ENCODE data around the gene WRAP53. TPM values are rescaled to one million over a fixed set of nuclear protein-coding genes. Genes with fewer than 3 reads are reported as not detected.

Gene WRAP53
- total RNA-seq, 1 donor from 2014 or later: 8.3 TPM

- peaks cover 59% of the 10 kb centered on the region for H3K27me3 ChIP-seq (ENCODE audit: low read depth)
- H3K27ac ChIP-seq: no peak overlapping the region
- DNase-seq (no peak), ATAC-seq (no peak)
- H3K4me1 ChIP-seq: peaks cover 19% of the 10 kb centered on the region
- TF ChIP-seq CTCF (IDR thresholded peaks at IDR 0.05): no peak
- no peaks in the 10 kb centered on the region for H3K36me3 ChIP-seq
- H3K4me3 ChIP-seq: no peak overlapping the region
- intact Hi-C loops (cut with DNase I): no loop called here
- no peaks in the 10 kb centered on the region for H3K9me3 ChIP-seq
Observed at GRCh38 chr17:7713782-7714181, 25.5 kb downstream of the WRAP53 start.

DNA sequence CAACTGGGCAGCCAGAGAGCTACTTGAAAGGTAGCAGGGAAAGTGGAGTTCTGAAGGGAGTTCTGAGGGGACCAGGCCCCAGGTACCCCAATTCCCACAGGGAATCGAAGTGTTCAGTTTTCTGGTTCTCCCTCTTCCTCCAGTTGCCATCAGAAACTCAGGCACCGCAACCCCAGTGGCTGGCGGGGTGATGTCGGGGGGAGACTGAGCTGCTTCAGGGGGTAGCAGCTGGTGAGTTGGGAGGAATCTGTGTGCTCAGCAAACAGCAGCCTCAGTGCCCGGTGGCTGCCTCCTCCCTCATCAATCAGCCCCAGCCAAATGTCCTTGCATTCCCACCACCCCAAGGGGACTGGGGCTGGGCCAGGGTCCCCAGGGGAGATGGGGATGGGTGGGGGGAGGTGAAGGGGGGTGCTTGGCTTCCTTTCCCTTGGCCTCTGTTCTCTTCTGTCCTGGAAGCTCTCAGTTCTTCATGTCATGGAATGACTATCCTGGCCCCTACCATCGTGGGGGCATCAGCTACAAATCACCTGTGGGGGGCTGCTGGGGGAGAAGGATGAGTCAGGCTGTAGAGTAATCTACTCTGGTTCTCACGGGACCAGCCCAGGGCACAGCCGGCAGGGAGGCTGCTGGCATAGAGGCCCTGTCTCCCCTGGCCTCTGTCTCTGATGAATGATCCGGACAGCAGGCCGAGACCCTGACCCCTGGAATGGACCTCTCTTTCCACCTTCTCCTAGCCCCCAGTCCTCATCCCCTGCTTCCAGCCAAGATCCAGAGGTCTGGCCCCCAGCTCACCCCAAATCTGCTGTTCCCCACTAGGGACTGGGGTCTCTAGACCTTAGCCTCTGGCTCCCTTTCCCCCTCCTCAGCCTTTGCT, 26.7 kb downstream of the WRAP53 start:
- no peak overlapping the region for H3K4me3 ChIP-seq
- no peak for DNase-seq
- H3K4me1 ChIP-seq: peaks cover 19% of the 10 kb centered on the region
- H3K27me3 ChIP-seq (ENCODE audit: low read depth): peaks cover 51% of the 10 kb centered on the region
- no peak for ATAC-seq
- no peaks in the 10 kb centered on the region for H3K9me3 ChIP-seq
- no peak overlapping the region for H3K27ac ChIP-seq
- H3K36me3 ChIP-seq: no peaks in the 10 kb centered on the region
- intact Hi-C loops (cut with DNase I): no loop called here
- TF ChIP-seq CTCF (IDR thresholded peaks at IDR 0.05): no peak

GRCh38 chr17:7715936-7716886, 27.9 kb downstream of the WRAP53 start:
- TF ChIP-seq CTCF (IDR thresholded peaks at IDR 0.05): no peak
- peaks cover 19% of the 10 kb centered on the region for H3K4me1 ChIP-seq
- ATAC-seq: no peak
- H3K27ac ChIP-seq: no peak overlapping the region
- H3K27me3 ChIP-seq (ENCODE audit: low read depth): peaks cover 44% of the 10 kb centered on the region
- no peak for DNase-seq
- intact Hi-C loops (cut with DNase I): no loop called here
- H3K36me3 ChIP-seq: no peaks in the 10 kb centered on the region
- peak overlapping the region; percentile 67 for H3K4me3 ChIP-seq
- no peaks in the 10 kb centered on the region for H3K9me3 ChIP-seq

DNA sequence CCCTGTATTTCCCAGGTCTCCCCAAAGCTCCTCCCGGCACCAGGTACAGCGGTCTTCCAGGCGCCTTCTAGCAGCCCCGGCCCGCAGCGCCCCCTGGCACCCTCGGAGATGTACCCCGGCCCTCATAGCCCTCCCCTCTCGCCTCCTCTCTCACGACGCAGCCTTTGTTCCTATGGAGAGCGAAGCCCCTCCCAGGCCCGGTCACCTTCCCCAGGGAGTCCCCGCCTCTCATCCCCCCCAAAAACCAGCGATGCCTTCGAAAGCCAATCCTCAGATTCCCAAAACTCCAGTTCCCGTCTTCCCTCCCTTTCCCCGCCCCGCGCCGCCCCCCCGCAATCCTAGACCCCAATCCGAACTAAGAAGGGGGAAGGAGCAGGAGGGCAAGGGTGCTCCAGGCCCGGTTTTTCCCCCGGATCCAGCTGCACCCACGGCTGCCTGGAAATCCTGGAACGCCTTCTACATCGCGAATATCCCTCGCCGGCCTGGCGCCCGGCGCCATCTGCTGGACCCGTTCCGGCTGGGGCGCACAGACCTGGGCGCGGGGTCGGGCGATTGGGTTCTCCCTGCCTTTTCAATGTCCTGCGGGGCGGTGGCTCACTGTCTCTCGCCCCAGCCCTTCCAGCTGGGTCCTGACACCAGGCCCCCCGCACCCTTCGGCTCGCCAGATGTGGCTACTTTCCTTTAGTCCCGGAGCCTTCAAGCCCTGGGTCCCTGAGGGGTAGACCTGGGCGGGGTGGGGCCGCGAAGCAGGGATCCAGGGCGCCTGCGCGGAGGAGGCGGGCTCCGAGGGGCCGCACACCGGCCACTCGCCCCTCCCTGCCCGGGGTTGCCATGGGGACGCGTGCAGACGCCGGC, 28.9 kb downstream of the WRAP53 start, which contains the start of gene DNAH2:
Gene DNAH2, plus strand, starts transcription at position 844 of the 855 bp plus-strand sequence. CDS start 1,991 bp downstream, outside the sequence.
- TF ChIP-seq CTCF (IDR thresholded peaks at IDR 0.05): peak; percentile 40
- H3K9me3 ChIP-seq: no peaks in the 10 kb centered on the region
- H3K4me3 ChIP-seq: peak within 1 kb of the TSS; percentile 67
- DNase-seq (peak; percentile 77), ATAC-seq (peak; percentile 90 to 94)
- peaks cover 35% of the 10 kb centered on the region for H3K27me3 ChIP-seq (ENCODE audit: low read depth)
- H3K36me3 ChIP-seq: no peaks in the 10 kb centered on the region
- intact Hi-C loops (cut with DNase I): no loop called here
- H3K4me1 ChIP-seq: peaks cover 19% of the 10 kb centered on the region
- H3K27ac ChIP-seq: no peak within 1 kb of the TSS
